Tibial nerve (tissue), 4 donors: ENCODE results near the gene MYRF. TPM values are rescaled to one million over a fixed set of nuclear protein-coding genes. Genes with fewer than 3 reads are reported as not detected.

Experiments used
- DNase-seq, 2 donors: peaks; one replicate each; pipeline ENCODE4 v3.0.0-alpha.2; 2019; ENCODE audit warnings: low spot score in 2 of 2
- H3K27ac ChIP-seq, 4 donors: fragments of 200-600 bp; sonication (generic) in 3 of 4; one replicate each; pipeline ENCODE4 v1.5.1; 2017 to 2019; ENCODE audit warnings: mild to moderate bottlenecking in 1 of 4
- H3K27me3 ChIP-seq, 2 donors: fragments of 200-600 bp; sonication (generic) in 1 of 2; one replicate each; pipeline versions ENCODE4 v1.5.1 to v1.6.0; 2017 to 2019
- H3K36me3 ChIP-seq, 3 donors: fragments of 200-600 bp; sonication (generic); one replicate each; pipeline ENCODE4 v1.5.1; 2018 to 2019
- H3K4me1 ChIP-seq, 4 donors: fragments of 200-600 bp; sonication (generic) in 3 of 4; one replicate each; pipeline ENCODE4 v1.5.1; 2017 to 2019
- H3K4me3 ChIP-seq, 4 donors: fragments of 200-600 bp; sonication (generic) in 3 of 4; one replicate each; pipeline ENCODE4 v1.5.1; 2017 to 2019; ENCODE audit warnings: mild to moderate bottlenecking in 1 of 4, moderate library complexity in 1 of 4
- H3K9me3 ChIP-seq, 4 donors: fragments of 200-600 bp; sonication (generic) in 3 of 4; one replicate each; pipeline ENCODE4 v1.5.1; 2017 to 2019
- EP300 ChIP-seq, 2 donors: sonication (generic); formaldehyde crosslinking; IDR thresholded peaks; one replicate each; pipeline ENCODE4 v1.6.1; 2017; ENCODE audit warnings: antibody characterized with exemption in 2 of 2, mild to moderate bottlenecking in 1 of 2
- POLR2A ChIP-seq, 2 donors: fragments of 450-650 bp; IDR thresholded peaks; one replicate each; pipeline ENCODE4 v1.6.1; 2017; ENCODE audit warnings: antibody characterized with exemption in 2 of 2, mild to moderate bottlenecking in 2 of 2, moderate library complexity in 2 of 2
- WGBS, 2 donors: methylation state at CpG; one replicate each; pipeline ENCODE4 v1.1.5; 2018; 5-methylcytosine and 5-hydroxymethylcytosine counted together
- total RNA-seq, 4 donors: library from RNA; depleted of rRNA; stranded (reverse); fragments of >200 nt; gene quantifications; one replicate each; pipeline ENCODE4 v1.1.0, GENCODE V29; 2016
- TF ChIP-seq, protein P1 (sequence below), 5 experiments: fragments of 200-600 bp in 3 of 5; fragments of 450-650 bp in 2 of 5; sonication (generic) in 3 of 5; IDR thresholded peaks; one replicate each; pipeline ENCODE4 v1.5.1; 2016 to 2019; ENCODE audit warnings: antibody characterized with exemption in 5 of 5, mild to moderate bottlenecking in 3 of 5, moderate library complexity in 2 of 5

Gene MYRF
- total RNA-seq, 4 donors from 2014 or later, result 1.0 to 7.5 (median 2.1) TPM

DNA sequence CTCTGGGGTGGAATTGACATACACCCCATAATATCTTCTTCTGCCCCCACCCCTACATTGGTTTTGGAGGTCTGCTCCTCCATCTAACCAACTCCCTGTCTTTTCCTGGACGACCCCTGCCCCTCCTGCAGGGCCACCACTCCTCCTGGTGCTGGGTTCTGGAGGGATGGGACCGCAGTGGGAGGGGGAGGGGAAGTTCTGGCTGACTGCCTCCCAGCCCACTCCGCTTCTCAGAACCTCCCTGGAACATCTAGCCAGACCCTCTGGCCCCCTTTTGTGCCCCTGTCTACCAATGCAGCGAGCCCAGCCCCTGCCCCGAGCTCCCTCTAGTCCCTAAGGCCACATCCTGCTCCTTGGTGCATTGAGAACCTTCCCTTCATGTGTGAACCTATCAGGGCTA is 1.2 kb downstream of the MYRF start:
- no peak for DNase-seq
- 84 to 86% methylated on average over 5 of the region's 5 CpGs for WGBS, 2 donors
- TF ChIP-seq POLR2A (IDR thresholded peaks at IDR 0.05) (no peak), EP300 (IDR thresholded peaks at IDR 0.05) (no peak)
- TF ChIP-seq, protein P1, sequence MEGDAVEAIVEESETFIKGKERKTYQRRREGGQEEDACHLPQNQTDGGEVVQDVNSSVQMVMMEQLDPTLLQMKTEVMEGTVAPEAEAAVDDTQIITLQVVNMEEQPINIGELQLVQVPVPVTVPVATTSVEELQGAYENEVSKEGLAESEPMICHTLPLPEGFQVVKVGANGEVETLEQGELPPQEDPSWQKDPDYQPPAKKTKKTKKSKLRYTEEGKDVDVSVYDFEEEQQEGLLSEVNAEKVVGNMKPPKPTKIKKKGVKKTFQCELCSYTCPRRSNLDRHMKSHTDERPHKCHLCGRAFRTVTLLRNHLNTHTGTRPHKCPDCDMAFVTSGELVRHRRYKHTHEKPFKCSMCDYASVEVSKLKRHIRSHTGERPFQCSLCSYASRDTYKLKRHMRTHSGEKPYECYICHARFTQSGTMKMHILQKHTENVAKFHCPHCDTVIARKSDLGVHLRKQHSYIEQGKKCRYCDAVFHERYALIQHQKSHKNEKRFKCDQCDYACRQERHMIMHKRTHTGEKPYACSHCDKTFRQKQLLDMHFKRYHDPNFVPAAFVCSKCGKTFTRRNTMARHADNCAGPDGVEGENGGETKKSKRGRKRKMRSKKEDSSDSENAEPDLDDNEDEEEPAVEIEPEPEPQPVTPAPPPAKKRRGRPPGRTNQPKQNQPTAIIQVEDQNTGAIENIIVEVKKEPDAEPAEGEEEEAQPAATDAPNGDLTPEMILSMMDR (IDR thresholded peaks at IDR 0.05), result no peak
- peaks cover 0 to 5% of the 10 kb centered on the region in 2 donors for H3K27me3 ChIP-seq
- no peak overlapping the region for H3K27ac ChIP-seq
- no peaks in the 10 kb centered on the region for H3K36me3 ChIP-seq
- H3K4me1 ChIP-seq, result peaks cover 0 to 35% (median 16%) of the 10 kb centered on the region in 4 donors
- H3K9me3 ChIP-seq, result no peaks in the 10 kb centered on the region
- no peak overlapping the region for H3K4me3 ChIP-seq

DNA sequence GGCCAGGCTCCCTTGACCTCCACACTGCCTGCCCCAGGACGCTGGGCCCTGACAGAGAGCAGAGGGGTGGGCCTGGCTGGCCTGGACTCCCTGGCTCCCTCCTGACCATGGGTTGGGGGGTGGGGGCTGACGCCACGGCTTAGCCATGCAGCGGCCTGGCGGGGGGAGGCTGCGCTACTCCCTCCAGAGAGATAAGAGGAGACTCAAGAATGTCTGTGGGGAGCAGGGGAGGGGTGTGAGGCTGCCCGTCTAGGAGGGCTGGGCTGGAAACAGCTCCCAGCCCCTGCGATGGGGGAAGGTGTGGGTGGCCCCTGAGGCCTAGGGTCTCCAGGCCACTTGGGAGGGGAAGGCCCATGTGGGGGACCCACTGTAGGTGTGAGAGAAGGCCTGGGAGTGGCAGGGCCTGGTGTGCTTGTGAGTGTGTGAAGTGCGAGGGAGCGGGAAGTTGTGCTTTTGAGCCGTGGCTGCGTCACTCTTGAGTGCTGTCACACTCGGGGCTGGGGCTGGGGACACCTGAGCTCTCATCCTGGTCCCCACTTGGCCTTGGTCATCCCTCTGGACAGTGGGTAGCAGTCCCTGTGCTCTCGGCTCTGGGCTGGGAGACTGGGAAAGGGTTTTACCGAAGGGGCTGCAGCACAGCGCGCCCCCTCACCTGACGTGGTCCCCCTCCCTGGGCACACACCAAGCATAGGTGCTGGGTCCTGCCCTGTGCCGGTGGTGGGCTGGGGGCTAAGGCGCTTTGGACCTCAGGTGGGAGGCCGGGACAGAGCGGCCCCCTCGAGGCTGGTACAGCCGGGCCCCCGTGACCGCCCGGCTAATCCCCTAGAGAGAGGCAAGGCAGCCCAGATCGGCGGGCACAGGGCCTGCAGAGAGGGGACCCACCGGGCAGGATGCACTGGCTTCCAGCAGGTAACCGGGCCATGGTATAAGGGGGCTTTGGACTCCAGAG is 2.4 kb downstream of the MYRF start:
- no peak overlapping the region for H3K4me3 ChIP-seq
- H3K27ac ChIP-seq, result no peak overlapping the region
- no peaks in the 10 kb centered on the region for H3K36me3 ChIP-seq
- DNase-seq, result no peak
- TF ChIP-seq POLR2A (IDR thresholded peaks at IDR 0.05), result no peak
- no peak for TF ChIP-seq EP300 (IDR thresholded peaks at IDR 0.05)
- TF ChIP-seq, protein P1 (IDR thresholded peaks at IDR 0.05), result no peak
- peaks cover 0 to 5% of the 10 kb centered on the region in 2 donors for H3K27me3 ChIP-seq
- H3K4me1 ChIP-seq, result peaks cover 0 to 24% (median 10%) of the 10 kb centered on the region in 4 donors
- WGBS, 2 donors, result 88 to 91% methylated on average over 22 to 25 of the region's 31 CpGs
- H3K9me3 ChIP-seq, result no peaks in the 10 kb centered on the region

DNA sequence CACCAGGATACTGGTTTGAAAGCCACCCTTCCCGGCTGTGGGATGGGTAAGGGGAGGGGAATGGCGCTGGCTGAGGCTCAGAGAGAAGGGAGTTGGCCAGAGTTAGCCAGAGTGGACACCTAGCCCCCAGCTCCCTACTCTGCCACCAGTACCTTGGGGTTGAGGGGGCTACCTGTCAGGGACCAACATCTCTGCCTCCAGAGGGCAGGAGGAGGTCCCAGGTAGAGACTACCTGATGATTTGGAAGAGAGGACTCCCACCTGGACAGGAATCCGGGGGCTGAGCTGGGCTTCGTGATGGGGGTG is 3.7 kb downstream of the MYRF start:
- peak overlapping the region in 1 of 4 donors; percentile 62 for H3K27ac ChIP-seq
- no peak for DNase-seq

DNA sequence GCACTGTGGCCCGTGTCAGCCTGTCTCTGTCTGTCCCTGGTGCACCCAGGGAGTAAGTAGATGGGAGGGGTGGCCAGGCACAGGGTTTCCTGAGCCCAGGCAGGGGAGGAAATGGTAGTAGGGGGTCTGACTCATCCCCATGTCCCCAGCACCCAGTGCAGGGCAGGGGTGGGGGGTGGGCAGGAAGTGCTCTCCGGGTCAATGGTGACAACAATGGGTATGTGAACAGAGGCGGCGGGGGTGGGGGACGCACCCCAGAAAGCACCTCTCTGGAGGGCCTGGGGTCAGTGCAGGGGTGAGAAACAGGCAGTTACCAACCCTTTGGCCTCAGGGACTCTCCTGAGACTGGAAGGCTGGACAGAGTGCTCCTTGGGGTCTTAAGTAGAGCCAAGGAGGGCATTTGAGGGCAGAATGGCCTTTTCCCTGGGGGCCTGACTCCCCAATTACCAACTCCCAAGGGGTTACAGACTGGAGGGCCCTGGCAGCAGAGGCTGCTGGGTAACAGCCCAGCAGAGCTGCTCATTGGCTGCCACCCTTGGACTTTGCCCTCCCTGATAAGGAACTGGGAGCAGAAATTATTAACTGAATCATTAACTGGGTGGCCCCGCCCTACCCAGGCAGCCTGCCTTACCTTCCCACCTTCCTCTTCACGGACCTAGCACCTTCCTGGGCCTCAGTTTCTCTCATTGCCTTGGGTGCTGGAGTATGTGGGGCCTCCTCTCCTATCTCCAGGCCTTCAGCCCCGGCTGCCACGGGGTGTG is 4.2 kb downstream of the MYRF start:
- 74 to 80% methylated on average over 9 of the region's 9 CpGs for WGBS, 2 donors
- no peaks in the 10 kb centered on the region for H3K9me3 ChIP-seq
- TF ChIP-seq EP300 (IDR thresholded peaks at IDR 0.05) (no peak), POLR2A (IDR thresholded peaks at IDR 0.05) (no peak)
- TF ChIP-seq, protein P1 (IDR thresholded peaks at IDR 0.05), result no peak
- H3K36me3 ChIP-seq, result no peaks in the 10 kb centered on the region
- DNase-seq, result no peak
- peaks cover 0 to 20% (median 8%) of the 10 kb centered on the region in 4 donors for H3K4me1 ChIP-seq
- H3K27ac ChIP-seq, result peak overlapping the region in 1 of 4 donors; percentile 62
- H3K4me3 ChIP-seq, result no peak overlapping the region
- peaks cover 0 to 5% of the 10 kb centered on the region in 2 donors for H3K27me3 ChIP-seq

More for the DNA sequence above, 3.7 kb downstream of the MYRF start:
- Histone ChIP-seq H3K27me3 (peaks cover 0 to 5% of the 10 kb centered on the region in 2 donors), H3K9me3 (no peaks in the 10 kb centered on the region), H3K4me3 (no peak overlapping the region), H3K36me3 (no peaks in the 10 kb centered on the region), H3K4me1 (peaks cover 0 to 20% (median 8%) of the 10 kb centered on the region in 4 donors)
- WGBS, 2 donors, result 73 to 78% methylated on average over 2 to 4 of the region's 4 CpGs
- TF ChIP-seq, protein P1 (IDR thresholded peaks at IDR 0.05), result no peak
- no peak for TF ChIP-seq POLR2A (IDR thresholded peaks at IDR 0.05)
- TF ChIP-seq EP300 (IDR thresholded peaks at IDR 0.05), result no peak
